Esophagus mucosa (tissue), 1 donor: ENCODE measurements around the gene METTL9. TPM values are rescaled to one million over a fixed set of nuclear protein-coding genes. Genes with fewer than 3 reads are reported as not detected.
"Not testable (repeated sequence)": the region's sequence is repeated elsewhere in the genome, so short reads cannot be mapped to it uniquely, and the experiment has no call there.

Source experiments
- ATAC-seq: fragments of 200-7000 bp; cut with Tn5 transposase; one replicate; pipeline ENCODE4 v1.9.1; 2020
- total RNA-seq: library from RNA; stranded (reverse); gene quantifications from one replicate; pipeline ENCODE4 v1.2.4, GENCODE V29; 2023
- donor health status: DM: yes; HTN: yes; CAD: no.

Gene METTL9
- total RNA-seq, 1 donor from 2014 or later: 89.2 TPM

GRCh38 chr16:21611198-21611555 lies 11.8 kb downstream of the METTL9 start:
- ATAC-seq: peak; percentile 40

- peak; percentile 66 for ATAC-seq
Measured at GRCh38 chr16:21611556-21612384, 12.4 kb downstream of the METTL9 start.

- no peak for ATAC-seq
Measured at GRCh38 chr16:21613361-21613760, 14.0 kb downstream of the METTL9 start.

- no peak for ATAC-seq
Measured at GRCh38 chr16:21613781-21614180, 14.4 kb downstream of the METTL9 start.

GRCh38 chr16:21614896-21615295 lies 15.5 kb downstream of the METTL9 start:
- ATAC-seq: no peak

GRCh38 chr16:21617607-21618006 lies 18.2 kb downstream of the METTL9 start:
- ATAC-seq: no peak

- ATAC-seq: no peak
Measured at GRCh38 chr16:21618281-21618680, 18.9 kb downstream of the METTL9 start.

GRCh38 chr16:21619765-21620425 lies 20.5 kb downstream of the METTL9 start:
- no peak for ATAC-seq

GRCh38 chr16:21620592-21620991 lies 21.2 kb downstream of the METTL9 start:
- no peak for ATAC-seq

GRCh38 chr16:21622545-21622944 lies 23.2 kb downstream of the METTL9 start:
- ATAC-seq: no peak

- ATAC-seq: no peak
Measured at GRCh38 chr16:21625026-21625425, 25.6 kb downstream of the METTL9 start.

- ATAC-seq: peak; percentile 98
Measured at GRCh38 chr16:21626659-21627277, 27.4 kb downstream of the METTL9 start.

GRCh38 chr16:21628121-21628726 lies 28.8 kb downstream of the METTL9 start:
- ATAC-seq: no peak

GRCh38 chr16:21628772-21629171 lies 29.4 kb downstream of the METTL9 start:
- peak; percentile 66 for ATAC-seq

GRCh38 chr16:21629616-21630539 lies 30.5 kb downstream of the METTL9 start:
- ATAC-seq: not testable (repeated sequence)

- not testable (repeated sequence) for ATAC-seq
Measured at GRCh38 chr16:21630866-21631265, 31.5 kb downstream of the METTL9 start.

GRCh38 chr16:21631376-21631775 lies 32.0 kb downstream of the METTL9 start:
- ATAC-seq: not testable (repeated sequence)

GRCh38 chr16:21631951-21632575 lies 32.7 kb downstream of the METTL9 start:
- not testable (repeated sequence) for ATAC-seq

GRCh38 chr16:21634216-21634615 lies 34.8 kb downstream of the METTL9 start:
- no peak for ATAC-seq

- not testable (repeated sequence) for ATAC-seq
Measured at GRCh38 chr16:21635694-21636093, 36.3 kb downstream of the METTL9 start.
